ENCODE results near the gene CCR3. TPM values are rescaled to one million over a fixed set of nuclear protein-coding genes. Genes with fewer than 3 reads are reported as not detected.

Gene CCR3
- total RNA-seq, 1 donor from 2014 or later: not detected

- H3K27me3 Mint-ChIP-seq (ENCODE audit: low read depth): peaks cover 51% of the 10 kb centered on the region
- no peaks in the 10 kb centered on the region for H3K36me3 Mint-ChIP-seq (ENCODE audit: low read depth)
- TF ChIP-seq CTCF (IDR thresholded peaks at IDR 0.05): no peak
- H3K4me1 Mint-ChIP-seq (ENCODE audit: low read depth): no peaks in the 10 kb centered on the region
- no peak overlapping the region for H3K4me3 Mint-ChIP-seq (ENCODE audit: unreplicated experiment)
- no peak for DNase-seq (ENCODE audit: low spot score)
- no peak overlapping the region for H3K27ac Mint-ChIP-seq (ENCODE audit: unreplicated experiment)
- H3K9me3 Mint-ChIP-seq (ENCODE audit: low read depth): no peaks in the 10 kb centered on the region
These were observed 2.3 kb upstream of the CCR3 start for GRCh38 chr3:46239952-46240351.

GRCh38 chr3:46243560-46243959 is 1.3 kb downstream of the CCR3 start:
- TF ChIP-seq CTCF (IDR thresholded peaks at IDR 0.05): no peak
- Mint-ChIP-seq H3K4me3 (ENCODE audit: unreplicated experiment) (no peak overlapping the region), H3K4me1 (ENCODE audit: low read depth) (no peaks in the 10 kb centered on the region), H3K36me3 (ENCODE audit: low read depth) (no peaks in the 10 kb centered on the region), H3K9me3 (ENCODE audit: low read depth) (no peaks in the 10 kb centered on the region), H3K27me3 (ENCODE audit: low read depth) (peaks cover 31% of the 10 kb centered on the region), H3K27ac (ENCODE audit: unreplicated experiment) (no peak overlapping the region)
- no peak for DNase-seq (ENCODE audit: low spot score)

- Mint-ChIP-seq H3K27ac (ENCODE audit: unreplicated experiment) (no peak overlapping the region), H3K36me3 (ENCODE audit: low read depth) (no peaks in the 10 kb centered on the region), H3K4me1 (ENCODE audit: low read depth) (no peaks in the 10 kb centered on the region), H3K4me3 (ENCODE audit: unreplicated experiment) (no peak overlapping the region), H3K27me3 (ENCODE audit: low read depth) (peaks cover 24% of the 10 kb centered on the region), H3K9me3 (ENCODE audit: low read depth) (no peaks in the 10 kb centered on the region)
- TF ChIP-seq CTCF (IDR thresholded peaks at IDR 0.05): no peak
- DNase-seq (ENCODE audit: low spot score): no peak
These were observed 2.9 kb downstream of the CCR3 start for GRCh38 chr3:46245146-46245545.

GRCh38 chr3:46252980-46253379 is 10.7 kb downstream of the CCR3 start:
- DNase-seq (ENCODE audit: low spot score): no peak
- no peak overlapping the region for H3K4me3 Mint-ChIP-seq (ENCODE audit: unreplicated experiment)
- H3K27me3 Mint-ChIP-seq (ENCODE audit: low read depth): peaks cover 36% of the 10 kb centered on the region
- no peaks in the 10 kb centered on the region for H3K4me1 Mint-ChIP-seq (ENCODE audit: low read depth)
- H3K36me3 Mint-ChIP-seq (ENCODE audit: low read depth): no peaks in the 10 kb centered on the region
- H3K27ac Mint-ChIP-seq (ENCODE audit: unreplicated experiment): no peak overlapping the region
- TF ChIP-seq CTCF (IDR thresholded peaks at IDR 0.05): no peak
- H3K9me3 Mint-ChIP-seq (ENCODE audit: low read depth): no peaks in the 10 kb centered on the region

- DNase-seq (ENCODE audit: low spot score): no peak
- TF ChIP-seq CTCF (IDR thresholded peaks at IDR 0.05): no peak
- Mint-ChIP-seq H3K36me3 (ENCODE audit: low read depth) (peaks cover 2% of the 10 kb centered on the region), H3K27me3 (ENCODE audit: low read depth) (peaks cover 46% of the 10 kb centered on the region), H3K4me1 (ENCODE audit: low read depth) (no peaks in the 10 kb centered on the region), H3K27ac (ENCODE audit: unreplicated experiment) (no peak overlapping the region), H3K4me3 (ENCODE audit: unreplicated experiment) (no peak overlapping the region), H3K9me3 (ENCODE audit: low read depth) (peaks cover 6% of the 10 kb centered on the region)
These were observed 16.3 kb downstream of the CCR3 start for GRCh38 chr3:46258525-46258924.

Data from chondrocyte (in vitro differentiated cells).